ENCODE measurements around the gene CCL27. TPM values are rescaled to one million over a fixed set of nuclear protein-coding genes. Genes with fewer than 3 reads are reported as not detected.

The CCL27 gene
- total RNA-seq, 2 donors from 2014 or later: not detected

DNA sequence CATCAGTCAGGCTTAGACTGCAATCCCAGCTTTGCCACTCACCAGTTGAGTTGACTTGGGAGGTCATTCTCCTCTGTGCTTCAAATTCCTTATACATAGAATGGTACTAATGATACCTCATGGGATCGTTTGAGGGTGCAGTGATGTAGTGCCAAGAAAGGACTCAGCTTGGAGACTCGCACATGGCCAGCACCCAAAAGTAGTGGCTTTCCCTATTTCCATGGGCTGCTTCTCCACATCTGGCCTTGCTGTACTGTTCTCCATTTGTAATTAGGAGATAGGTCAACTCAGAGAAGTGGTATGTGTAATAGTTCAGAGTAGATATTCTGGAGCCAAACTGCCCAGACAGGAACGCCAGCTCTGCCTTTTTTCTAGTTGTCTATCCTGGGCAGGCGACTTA lies 23.1 kb upstream of the CCL27 start:
- DNase-seq (no peak), ATAC-seq (no peak)
- Histone ChIP-seq H3K27me3 (no peaks in the 10 kb centered on the region), H3K9me3 (no peaks in the 10 kb centered on the region), H3K4me3 (no peak overlapping the region), H3K36me3 (replicated peaks in 1 of 2; ENCODE audit: insufficient read depth in 1 of 2, low read depth in 2 of 2) (no peaks in the 10 kb centered on the region), H3K27ac (no peak overlapping the region), H3K4me1 (no peaks in the 10 kb centered on the region)
- intact Hi-C loops (cut with DNase I): no loop called here
- TF ChIP-seq, protein P1, sequence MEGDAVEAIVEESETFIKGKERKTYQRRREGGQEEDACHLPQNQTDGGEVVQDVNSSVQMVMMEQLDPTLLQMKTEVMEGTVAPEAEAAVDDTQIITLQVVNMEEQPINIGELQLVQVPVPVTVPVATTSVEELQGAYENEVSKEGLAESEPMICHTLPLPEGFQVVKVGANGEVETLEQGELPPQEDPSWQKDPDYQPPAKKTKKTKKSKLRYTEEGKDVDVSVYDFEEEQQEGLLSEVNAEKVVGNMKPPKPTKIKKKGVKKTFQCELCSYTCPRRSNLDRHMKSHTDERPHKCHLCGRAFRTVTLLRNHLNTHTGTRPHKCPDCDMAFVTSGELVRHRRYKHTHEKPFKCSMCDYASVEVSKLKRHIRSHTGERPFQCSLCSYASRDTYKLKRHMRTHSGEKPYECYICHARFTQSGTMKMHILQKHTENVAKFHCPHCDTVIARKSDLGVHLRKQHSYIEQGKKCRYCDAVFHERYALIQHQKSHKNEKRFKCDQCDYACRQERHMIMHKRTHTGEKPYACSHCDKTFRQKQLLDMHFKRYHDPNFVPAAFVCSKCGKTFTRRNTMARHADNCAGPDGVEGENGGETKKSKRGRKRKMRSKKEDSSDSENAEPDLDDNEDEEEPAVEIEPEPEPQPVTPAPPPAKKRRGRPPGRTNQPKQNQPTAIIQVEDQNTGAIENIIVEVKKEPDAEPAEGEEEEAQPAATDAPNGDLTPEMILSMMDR (IDR thresholded peaks at IDR 0.05): no peak
- no peak for TF ChIP-seq POLR2A (IDR thresholded peaks at IDR 0.05)
- WGBS, 2 donors: 88 to 91% methylated on average over 4 of the region's 4 CpGs

DNA sequence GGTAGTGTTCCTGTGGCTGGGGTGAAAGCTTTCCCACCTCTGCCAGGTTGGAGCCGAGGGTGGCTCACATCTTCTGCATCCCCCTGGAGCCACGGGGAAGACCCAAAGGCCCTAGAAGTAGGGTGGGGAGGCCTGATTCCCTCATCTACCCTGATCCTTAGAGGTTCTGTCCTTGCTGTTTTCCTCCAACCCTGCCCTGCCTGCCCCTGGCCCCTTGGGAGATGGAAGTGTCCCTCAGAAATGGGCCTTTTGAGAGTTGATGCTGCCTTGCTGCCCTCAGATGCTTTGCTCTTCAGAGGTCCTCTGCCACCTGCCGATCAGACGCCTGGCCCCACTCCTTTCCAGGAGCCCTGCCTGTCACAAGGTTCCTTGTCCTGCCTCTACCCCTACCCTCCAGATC lies 22.4 kb upstream of the CCL27 start:
- DNase-seq (no peak), ATAC-seq (no peak)
- no peak for TF ChIP-seq POLR2A (IDR thresholded peaks at IDR 0.05)
- TF ChIP-seq, protein P1 (IDR thresholded peaks at IDR 0.05): no peak
- Histone ChIP-seq H3K4me1 (no peaks in the 10 kb centered on the region), H3K4me3 (no peak overlapping the region), H3K27me3 (no peaks in the 10 kb centered on the region), H3K9me3 (no peaks in the 10 kb centered on the region), H3K27ac (no peak overlapping the region), H3K36me3 (replicated peaks in 1 of 2; ENCODE audit: insufficient read depth in 1 of 2, low read depth in 2 of 2) (no peaks in the 10 kb centered on the region)
- 81 to 94% methylated on average over 4 of the region's 4 CpGs for WGBS, 2 donors
- intact Hi-C loops (cut with DNase I): no loop called here

DNA sequence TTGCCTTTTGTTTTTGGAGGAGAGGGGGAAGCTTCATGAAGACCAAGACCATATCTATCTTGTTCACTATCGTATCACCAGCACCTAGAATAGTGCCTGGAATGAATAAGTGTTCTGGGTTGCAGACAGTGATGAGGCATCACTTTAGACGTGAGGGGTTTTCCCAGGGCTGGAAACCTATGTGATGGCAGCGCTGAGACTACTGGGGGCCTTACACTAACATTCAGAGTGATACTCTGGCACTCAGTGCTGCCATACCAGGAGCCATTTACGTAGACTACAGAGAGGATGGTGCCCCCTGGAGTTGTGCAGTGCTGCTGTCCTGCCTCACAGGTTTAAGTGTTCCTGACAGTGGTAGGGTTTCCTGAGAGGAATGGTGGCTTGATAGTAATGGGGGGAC lies 21.7 kb upstream of the CCL27 start:
- no peak for ATAC-seq
- DNase-seq: no peak
- intact Hi-C loops (cut with DNase I): no loop called here

DNA sequence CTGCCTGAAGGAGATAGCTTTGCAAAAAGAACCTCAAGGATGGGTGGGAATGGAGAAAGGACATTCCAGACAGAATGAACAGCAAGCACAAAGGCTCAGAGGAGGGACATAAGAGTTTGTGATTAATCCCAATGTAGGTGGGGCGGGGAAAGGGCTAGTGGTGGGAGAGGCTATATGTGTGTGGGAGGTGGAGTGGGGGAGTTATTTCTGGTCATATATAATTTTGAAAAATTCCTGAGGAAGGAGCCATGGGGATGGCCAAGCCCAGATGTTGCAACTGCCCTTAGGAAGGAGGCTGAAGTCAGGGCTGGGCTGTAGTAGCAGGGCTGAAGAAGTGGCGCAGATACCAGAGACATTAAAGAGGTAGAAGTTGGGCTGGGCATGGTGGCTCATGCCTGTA lies 13.4 kb upstream of the CCL27 start:
- H3K4me3 ChIP-seq: no peak overlapping the region
- ATAC-seq (no peak), DNase-seq (no peak)
- no peak for TF ChIP-seq POLR2A (IDR thresholded peaks at IDR 0.05)
- TF ChIP-seq, protein P1 (IDR thresholded peaks at IDR 0.05): no peak
- H3K36me3 ChIP-seq (replicated peaks in 1 of 2; ENCODE audit: insufficient read depth in 1 of 2, low read depth in 2 of 2): no peaks in the 10 kb centered on the region
- H3K9me3 ChIP-seq: no peaks in the 10 kb centered on the region
- intact Hi-C loops (cut with DNase I): no loop called here
- H3K27me3 ChIP-seq: no peaks in the 10 kb centered on the region
- H3K27ac ChIP-seq: no peak overlapping the region
- no peaks in the 10 kb centered on the region for H3K4me1 ChIP-seq
- 97% methylated on average over 2 of the region's 2 CpGs for WGBS, 2 donors

More for the DNA sequence above, 21.7 kb upstream of the CCL27 start:
- WGBS, 2 donors: 77 to 88% methylated on average over 3 to 4 of the region's 4 CpGs
- Histone ChIP-seq H3K4me3 (no peak overlapping the region), H3K27me3 (no peaks in the 10 kb centered on the region), H3K27ac (no peak overlapping the region), H3K9me3 (no peaks in the 10 kb centered on the region), H3K36me3 (replicated peaks in 1 of 2; ENCODE audit: insufficient read depth in 1 of 2, low read depth in 2 of 2) (no peaks in the 10 kb centered on the region), H3K4me1 (no peaks in the 10 kb centered on the region)
- TF ChIP-seq, protein P1 (IDR thresholded peaks at IDR 0.05): no peak
- TF ChIP-seq POLR2A (IDR thresholded peaks at IDR 0.05): no peak

DNA sequence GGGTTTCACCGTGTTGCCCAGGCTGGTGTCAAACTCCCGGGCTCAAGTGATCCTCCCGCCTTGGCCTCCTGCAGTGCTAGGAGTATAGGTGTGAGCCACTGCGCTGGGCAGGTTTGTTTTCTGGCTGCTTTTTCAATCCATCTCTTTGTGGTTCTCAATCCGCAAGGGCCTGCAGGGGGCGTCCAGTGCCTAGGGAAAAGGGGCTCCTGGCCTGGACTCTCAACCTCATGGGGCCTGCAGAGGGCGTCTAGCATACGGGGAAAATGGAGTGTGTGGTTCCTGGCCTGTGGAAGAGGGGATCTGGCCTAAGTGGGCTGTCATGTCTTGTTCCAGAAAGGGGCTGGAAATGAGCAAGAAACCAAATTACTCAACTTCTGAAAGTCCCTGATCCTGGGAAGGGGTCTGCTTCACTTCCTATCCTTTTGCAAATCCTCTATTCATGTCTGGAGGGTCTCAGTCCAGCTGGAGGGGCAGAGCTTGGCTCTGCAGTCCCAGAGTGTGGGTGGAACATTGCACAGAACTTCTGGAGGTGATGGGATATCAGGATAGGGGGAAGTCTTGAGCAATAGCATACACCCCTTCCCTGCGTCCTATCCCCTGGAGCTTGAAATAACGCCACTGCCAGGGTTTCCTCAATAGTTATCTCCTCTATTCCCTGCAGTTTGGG lies 12.7 kb upstream of the CCL27 start:
- no peaks in the 10 kb centered on the region for H3K4me1 ChIP-seq
- no peak overlapping the region for H3K27ac ChIP-seq
- intact Hi-C loops (cut with DNase I): no loop called here
- H3K9me3 ChIP-seq: no peaks in the 10 kb centered on the region
- peak; percentile 56 to 78 (median 64) for DNase-seq
- TF ChIP-seq, protein P1 (IDR thresholded peaks at IDR 0.05): peak in 6 of 7 experiments; percentile 15 to 76 (median 51)
- TF ChIP-seq POLR2A (IDR thresholded peaks at IDR 0.05): no peak
- H3K27me3 ChIP-seq: no peaks in the 10 kb centered on the region
- WGBS, 2 donors: 48 to 50% methylated on average over 9 to 10 of the region's 10 CpGs
- no peak overlapping the region for H3K4me3 ChIP-seq
- ATAC-seq: no peak
- H3K36me3 ChIP-seq (replicated peaks in 1 of 2; ENCODE audit: insufficient read depth in 1 of 2, low read depth in 2 of 2): no peaks in the 10 kb centered on the region
